Measurements from ENCODE around the gene CCR7. TPM values are rescaled to one million over a fixed set of nuclear protein-coding genes. Genes with fewer than 3 reads are reported as not detected.

The CCR7 gene
- polyA plus RNA-seq, 2 of the 4 experiments (the other 2 are of a cell fraction), result 0.84 to 1.4 TPM

DNA sequence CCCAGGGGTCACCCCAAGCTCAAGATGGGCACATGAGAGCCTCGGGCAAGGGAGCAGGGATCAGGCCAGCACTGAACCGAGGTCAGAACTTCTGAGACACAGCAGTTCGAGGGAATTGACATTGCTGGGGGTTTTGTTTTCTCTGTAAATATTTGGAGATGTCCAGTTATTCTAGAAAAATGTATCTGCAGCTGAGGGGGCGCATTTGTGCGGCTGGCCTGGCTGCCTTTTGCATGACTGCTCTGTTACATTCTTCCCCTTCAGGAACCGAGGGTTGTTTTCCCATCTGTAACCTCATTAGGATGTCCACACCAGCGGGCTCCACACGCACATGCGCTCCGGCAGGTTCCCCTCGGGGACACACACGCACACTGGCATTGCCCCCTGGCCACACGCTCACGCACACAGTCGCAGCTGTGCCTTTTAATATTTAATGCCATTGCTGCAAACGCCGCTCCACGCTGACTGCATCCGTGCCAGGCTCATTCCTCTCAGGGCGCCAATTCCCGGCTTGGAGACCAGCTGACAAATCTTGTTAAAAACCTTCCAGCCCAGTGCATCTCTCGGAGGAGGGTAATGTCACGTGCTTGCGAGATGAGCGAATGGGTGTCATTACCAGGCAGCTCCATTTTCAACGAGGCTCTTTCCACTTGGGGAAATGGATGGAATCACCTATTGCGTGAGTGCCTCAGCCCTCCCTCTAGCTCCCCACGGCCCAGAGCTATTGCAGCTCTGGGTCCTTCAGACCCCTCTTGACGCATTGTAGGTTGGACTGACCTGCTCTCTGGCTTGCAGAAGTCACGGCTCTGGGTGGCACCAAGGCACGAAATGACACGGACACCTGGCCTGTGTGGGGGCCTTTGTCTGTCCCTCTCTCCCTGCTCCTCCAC is 13.1 kb downstream of the CCR7 start (continued):
- TF ChIP-seq HMGXB4 (CRISPR knock-in tag; IDR thresholded peaks at IDR 0.05; ENCODE audit: borderline replicate concordance) (no peak; the same call in 1 of the 2 replicates), HOXB13 (CRISPR knock-in tag; IDR thresholded peaks at IDR 0.05; ENCODE audit: low read depth) (peak; percentile 98), ESRRA (IDR thresholded peaks at IDR 0.05; ENCODE audit: borderline replicate concordance, low read length) (no peak), TP53 (CRISPR knock-in tag; IDR thresholded peaks at IDR 0.05) (peak; percentile 73), KDM5A (IDR thresholded peaks at IDR 0.05) (no peak), FOXS1 (CRISPR knock-in tag; IDR thresholded peaks at IDR 0.05) (peak; percentile 65), CHD2 (IDR thresholded peaks at IDR 0.05; ENCODE audit: low read length, partially characterized antibody) (peak; percentile 72), SREBF2 (IDR thresholded peaks at IDR 0.05) (no peak), ZNF302 (CRISPR knock-in tag; IDR thresholded peaks at IDR 0.05) (peak; percentile 98), TFCP2L1 (CRISPR knock-in tag; IDR thresholded peaks at IDR 0.05) (peak; percentile 94), MAZ (IDR thresholded peaks at IDR 0.05; ENCODE audit: borderline replicate concordance, low read depth, low read length) (peak; percentile 14; the same call in 1 of the 2 replicates), GATA3 (IDR thresholded peaks at IDR 0.05; ENCODE audit: borderline replicate concordance) (peak; percentile 100), PHF8 (IDR thresholded peaks at IDR 0.05; ENCODE audit: borderline replicate concordance, low read depth) (no peak), KDM1A (IDR thresholded peaks at IDR 0.05; ENCODE audit: low read depth) (no peak), RAD21 (conservative IDR thresholded peaks at IDR 0.05 in 1 of 2, IDR thresholded peaks at IDR 0.05 in 1 of 2) (peak; percentile 43 to 62), CBX8 (IDR thresholded peaks at IDR 0.05) (no peak), POLR2A (IDR thresholded peaks at IDR 0.05; ENCODE audit: low read length) (no peak), E2F6 (IDR thresholded peaks at IDR 0.05; ENCODE audit: borderline replicate concordance, low read depth) (peak; percentile 96), MAFK (IDR thresholded peaks at IDR 0.05; ENCODE audit: partially characterized antibody) (peak; percentile 13)
- TF ChIP-seq, protein P1, sequence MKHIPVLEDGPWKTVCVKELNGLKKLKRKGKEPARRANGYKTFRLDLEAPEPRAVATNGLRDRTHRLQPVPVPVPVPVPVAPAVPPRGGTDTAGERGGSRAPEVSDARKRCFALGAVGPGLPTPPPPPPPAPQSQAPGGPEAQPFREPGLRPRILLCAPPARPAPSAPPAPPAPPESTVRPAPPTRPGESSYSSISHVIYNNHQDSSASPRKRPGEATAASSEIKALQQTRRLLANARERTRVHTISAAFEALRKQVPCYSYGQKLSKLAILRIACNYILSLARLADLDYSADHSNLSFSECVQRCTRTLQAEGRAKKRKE (CRISPR knock-in tag; IDR thresholded peaks at IDR 0.05; ENCODE audit: low read depth), result peak; percentile 97
- TF ChIP-seq, protein P2, sequence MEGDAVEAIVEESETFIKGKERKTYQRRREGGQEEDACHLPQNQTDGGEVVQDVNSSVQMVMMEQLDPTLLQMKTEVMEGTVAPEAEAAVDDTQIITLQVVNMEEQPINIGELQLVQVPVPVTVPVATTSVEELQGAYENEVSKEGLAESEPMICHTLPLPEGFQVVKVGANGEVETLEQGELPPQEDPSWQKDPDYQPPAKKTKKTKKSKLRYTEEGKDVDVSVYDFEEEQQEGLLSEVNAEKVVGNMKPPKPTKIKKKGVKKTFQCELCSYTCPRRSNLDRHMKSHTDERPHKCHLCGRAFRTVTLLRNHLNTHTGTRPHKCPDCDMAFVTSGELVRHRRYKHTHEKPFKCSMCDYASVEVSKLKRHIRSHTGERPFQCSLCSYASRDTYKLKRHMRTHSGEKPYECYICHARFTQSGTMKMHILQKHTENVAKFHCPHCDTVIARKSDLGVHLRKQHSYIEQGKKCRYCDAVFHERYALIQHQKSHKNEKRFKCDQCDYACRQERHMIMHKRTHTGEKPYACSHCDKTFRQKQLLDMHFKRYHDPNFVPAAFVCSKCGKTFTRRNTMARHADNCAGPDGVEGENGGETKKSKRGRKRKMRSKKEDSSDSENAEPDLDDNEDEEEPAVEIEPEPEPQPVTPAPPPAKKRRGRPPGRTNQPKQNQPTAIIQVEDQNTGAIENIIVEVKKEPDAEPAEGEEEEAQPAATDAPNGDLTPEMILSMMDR (IDR thresholded peaks at IDR 0.05), result no peak
